ENCODE data around the gene NOL8. TPM values are rescaled to one million over a fixed set of nuclear protein-coding genes. Genes with fewer than 3 reads are reported as not detected.

NOL8 gene
- polyA plus RNA-seq, 1 experiment: 8.8 TPM

GRCh38 chr9:92275541-92275940 is 49.6 kb downstream of the NOL8 start:
- no peak; the same call in 1 of the 2 replicates for TF ChIP-seq CTCF (IDR thresholded peaks at IDR 0.05; ENCODE audit: insufficient read depth, low read depth, low read length)
- CTCF ChIA-PET: interaction anchor here (0.6 to 2.0 kb wide), 4 partner anchors 12 to 1204 kb away, joined by 3 to 7 read pairs (median 4); no protein-coding TSS in a partner anchor

GRCh38 chr9:92270511-92270910 is 54.6 kb downstream of the NOL8 start:
- DNase-seq (ENCODE audit: low read depth): no peak
- Histone ChIP-seq H3K4me3 (ENCODE audit: low read depth, low read length) (no peak overlapping the region), H3K27me3 (ENCODE audit: control insufficient read depth, insufficient read depth, low read length) (no peaks in the 10 kb centered on the region), H3K36me3 (ENCODE audit: control insufficient read depth, insufficient read depth, low read length) (peaks cover 32% of the 10 kb centered on the region)
- no peak for TF ChIP-seq CTCF (IDR thresholded peaks at IDR 0.05; ENCODE audit: insufficient read depth, low read depth, low read length)
- ChIA-PET POLR2A (no interaction called here), CTCF (no interaction called here)

More at GRCh38 chr9:92275541-92275940, 49.6 kb downstream of the NOL8 start:
- DNase-seq (ENCODE audit: low read depth): no peak
- Histone ChIP-seq H3K4me3 (ENCODE audit: low read depth, low read length) (no peak overlapping the region), H3K36me3 (ENCODE audit: control insufficient read depth, insufficient read depth, low read length) (peaks cover 27% of the 10 kb centered on the region), H3K27me3 (ENCODE audit: control insufficient read depth, insufficient read depth, low read length) (no peaks in the 10 kb centered on the region)
- POLR2A ChIA-PET: no interaction called here

DNA sequence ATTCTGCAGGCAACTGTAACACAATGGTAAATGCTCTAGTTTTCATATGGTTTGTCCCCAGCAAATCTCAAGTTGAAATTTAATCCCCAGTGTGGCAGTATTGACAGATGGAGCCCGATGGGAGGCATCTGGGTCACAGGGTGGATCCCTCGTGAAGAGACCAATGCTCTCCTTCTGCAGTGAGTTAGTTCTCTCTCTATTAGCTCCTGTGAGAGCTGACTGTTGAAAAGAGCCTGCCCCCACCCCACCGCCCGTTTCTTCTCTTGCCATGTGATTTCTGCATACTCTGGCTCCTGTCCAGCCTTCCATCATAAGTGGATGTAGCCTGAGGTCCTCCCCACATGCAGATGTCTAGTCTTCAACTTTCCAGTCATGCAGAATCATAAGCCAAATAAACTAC is 58.7 kb downstream of the NOL8 start:
- no peaks in the 10 kb centered on the region for H3K27me3 ChIP-seq (ENCODE audit: control insufficient read depth, insufficient read depth, low read length)
- no peak for DNase-seq (ENCODE audit: low read depth)
- POLR2A ChIA-PET: no interaction called here
- no peak for TF ChIP-seq CTCF (IDR thresholded peaks at IDR 0.05; ENCODE audit: insufficient read depth, low read depth, low read length)
- peaks cover 37% of the 10 kb centered on the region for H3K36me3 ChIP-seq (ENCODE audit: control insufficient read depth, insufficient read depth, low read length)
- H3K4me3 ChIP-seq (ENCODE audit: low read depth, low read length): no peak overlapping the region
- CTCF ChIA-PET: interaction anchor here (1.2 to 3.8 kb wide), 2 partner anchors 15 to 127 kb away, joined by 3 to 28 read pairs; no protein-coding TSS in a partner anchor

GRCh38 chr9:92265154-92265553 is 60.0 kb downstream of the NOL8 start:
- DNase-seq (ENCODE audit: low read depth): peak; percentile 19
- peaks cover 32% of the 10 kb centered on the region for H3K36me3 ChIP-seq (ENCODE audit: control insufficient read depth, insufficient read depth, low read length)
- no peaks in the 10 kb centered on the region for H3K27me3 ChIP-seq (ENCODE audit: control insufficient read depth, insufficient read depth, low read length)
- no peak for TF ChIP-seq CTCF (IDR thresholded peaks at IDR 0.05; ENCODE audit: insufficient read depth, low read depth, low read length)
- H3K4me3 ChIP-seq (ENCODE audit: low read depth, low read length): no peak overlapping the region
- ChIA-PET CTCF (interaction anchor here (1.3 to 3.8 kb wide), 2 partner anchors 126 to 370 kb away, joined by 4 to 28 read pairs; no protein-coding TSS in a partner anchor), POLR2A (no interaction called here)

GRCh38 chr9:92263131-92263530 is 62.0 kb downstream of the NOL8 start:
- Histone ChIP-seq H3K36me3 (ENCODE audit: control insufficient read depth, insufficient read depth, low read length) (peaks cover 36% of the 10 kb centered on the region), H3K27me3 (ENCODE audit: control insufficient read depth, insufficient read depth, low read length) (no peaks in the 10 kb centered on the region), H3K4me3 (ENCODE audit: low read depth, low read length) (no peak overlapping the region)
- CTCF ChIA-PET: interaction anchor here (0.6 to 1.8 kb wide), 4 partner anchors 12 to 79 kb away, joined by 3 to 6 read pairs (median 4); no protein-coding TSS in a partner anchor
- DNase-seq (ENCODE audit: low read depth): no peak
- POLR2A ChIA-PET: no interaction called here
- no peak for TF ChIP-seq CTCF (IDR thresholded peaks at IDR 0.05; ENCODE audit: insufficient read depth, low read depth, low read length)

Data from BJ (cell line).